Mesendoderm (in vitro differentiated cells): Measurements from ENCODE around the gene PPFIBP2.

Experiments
- DNase-seq: peaks from one replicate; pipeline ENCODE4 v3.0.0; 2013
- H2AK5ac ChIP-seq: 2 replicates; pipeline ENCODE4 v1.6.1; 2013; ENCODE audit warnings: low read length, inconsistent platforms
- H2BK120ac ChIP-seq: 2 replicates; pipeline ENCODE4 v1.6.1; 2013; ENCODE audit warnings: low read depth, mild to moderate bottlenecking, low read length, moderate library complexity, mixed read lengths
- H2BK15ac ChIP-seq: replicated peaks from 2 replicates; pipeline ENCODE4 v1.6.1; 2013; ENCODE audit warnings: low read depth, mild to moderate bottlenecking, moderate library complexity
- H2BK5ac ChIP-seq: 2 replicates; pipeline ENCODE4 v1.6.1; 2013; ENCODE audit warnings: low read length, inconsistent platforms
- H3K18ac ChIP-seq: 2 replicates; pipeline ENCODE4 v1.6.1; 2013; ENCODE audit warnings: mild to moderate bottlenecking, low read length, mixed read lengths
- H3K23ac ChIP-seq: one replicate; pipeline ENCODE4 v1.6.1; 2013; ENCODE audit warnings: low read length
- H3K27ac ChIP-seq: 2 replicates; pipeline ENCODE4 v1.5.1; 2013; ENCODE audit warnings: low read depth, mild to moderate bottlenecking, inconsistent platforms, low read length, moderate library complexity
- H3K27me3 ChIP-seq: 2 replicates; pipeline ENCODE4 v1.6.1; 2013; ENCODE audit warnings: low read length, control low read depth, mild to moderate bottlenecking, inconsistent platforms; ENCODE audit not compliant: insufficient read depth, poor library complexity
- H3K36me3 ChIP-seq: 2 replicates; pipeline ENCODE4 v1.6.1; 2013; ENCODE audit warnings: low read length, inconsistent platforms; ENCODE audit not compliant: control insufficient read depth, insufficient read depth
- H3K4ac ChIP-seq: one replicate; pipeline ENCODE4 v1.6.1; 2013; ENCODE audit warnings: low read depth, mild to moderate bottlenecking, low read length, moderate library complexity
- H3K4me1 ChIP-seq: 2 replicates; pipeline ENCODE4 v1.6.1; 2013; ENCODE audit warnings: low read depth, low read length, inconsistent platforms; ENCODE audit not compliant: control insufficient read depth
- H3K4me2 ChIP-seq: 2 replicates; pipeline ENCODE4 v1.6.1; 2013; ENCODE audit warnings: low read length
- H3K4me3 ChIP-seq: 2 replicates; pipeline ENCODE4 v1.5.1; 2013; ENCODE audit warnings: mild to moderate bottlenecking, low read length
- H3K56ac ChIP-seq: one replicate; pipeline ENCODE4 v1.6.1; 2013; ENCODE audit warnings: low read length
- H3K79me1 ChIP-seq: 2 replicates; pipeline ENCODE4 v1.6.1; 2013; ENCODE audit warnings: low read length, inconsistent platforms
- H3K79me2 ChIP-seq: 2 replicates; pipeline ENCODE4 v1.6.1; 2013; ENCODE audit warnings: mild to moderate bottlenecking, low read length; ENCODE audit not compliant: control insufficient read depth, insufficient read depth
- H3K9ac ChIP-seq: 2 replicates; pipeline ENCODE4 v1.6.1; 2013; ENCODE audit warnings: low read length, inconsistent platforms
- H4K5ac ChIP-seq: one replicate; pipeline ENCODE4 v1.6.1; 2013; ENCODE audit warnings: low read length
- H4K8ac ChIP-seq: one replicate; pipeline ENCODE4 v1.6.1; 2013; ENCODE audit warnings: low read depth, mild to moderate bottlenecking, control low read depth, low read length, moderate library complexity
- WGBS: extraction: QIAGEN DNeasy Blood & Tissue Kit; methylation state at CpG from one replicate; pipeline ENCODE4 v1.1.7; 2013; ENCODE audit warnings: low lambda C conversion rate, missing lambda C conversion rate; ENCODE audit not compliant: insufficient coverage; ENCODE audit errors: extremely low coverage; 5-methylcytosine and 5-hydroxymethylcytosine counted together

PPFIBP2 gene

GRCh38 chr11:7536100-7536499 lies 22.3 kb downstream of the PPFIBP2 start:
- Histone ChIP-seq H3K23ac (no peak overlapping the region), H3K56ac (no peak overlapping the region), H2BK5ac (no peak overlapping the region), H3K4ac (no peak overlapping the region), H3K79me1 (no peaks in the 10 kb centered on the region), H2BK120ac (no peak overlapping the region), H3K4me3 (no peak overlapping the region), H4K5ac (no peak overlapping the region), H3K9ac (no peak overlapping the region), H2AK5ac (no peak overlapping the region), H4K8ac (no peak overlapping the region), H3K36me3 (no peaks in the 10 kb centered on the region), H3K18ac (no peak overlapping the region), H3K4me2 (no peak overlapping the region), H3K79me2 (no peaks in the 10 kb centered on the region), H3K27me3 (no peaks in the 10 kb centered on the region), H3K27ac (no peak overlapping the region), H3K4me1 (no peaks in the 10 kb centered on the region), H2BK15ac (no peak overlapping the region)
- WGBS, result no CpG with 5 or more reads among the region's 8 CpGs
- DNase-seq, result peak; percentile 34

GRCh38 chr11:7537265-7537664 lies 23.5 kb downstream of the PPFIBP2 start:
- no peaks in the 10 kb centered on the region for H3K27me3 ChIP-seq
- no CpG with 5 or more reads among the region's 6 CpGs for WGBS

DNA sequence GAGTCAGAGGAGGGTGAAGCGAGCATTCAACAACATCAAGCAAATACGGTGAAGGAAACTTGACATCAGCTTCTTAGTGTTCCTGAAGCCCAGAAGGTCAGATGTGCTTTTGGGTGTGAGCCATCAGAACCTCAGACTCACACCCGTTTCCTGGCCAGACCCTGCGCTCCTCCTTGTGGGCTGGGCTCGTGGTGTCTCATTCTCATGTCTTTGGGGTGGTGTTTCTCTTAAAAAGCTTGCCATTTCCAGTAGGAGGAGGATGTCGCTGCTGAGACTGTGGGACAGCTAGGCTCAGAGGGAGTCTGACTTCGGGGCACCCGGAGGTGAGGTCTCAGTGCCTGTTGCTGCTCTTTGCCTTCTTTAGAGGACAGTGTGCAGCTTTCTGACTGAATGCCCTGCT lies 24.2 kb downstream of the PPFIBP2 start:
- Histone ChIP-seq H4K5ac (no peak overlapping the region), H2BK15ac (no peak overlapping the region), H3K79me2 (no peaks in the 10 kb centered on the region), H3K9ac (no peak overlapping the region), H3K56ac (no peak overlapping the region), H3K18ac (no peak overlapping the region), H3K4me3 (no peak overlapping the region), H3K36me3 (no peaks in the 10 kb centered on the region), H3K27ac (no peak overlapping the region), H3K27me3 (no peaks in the 10 kb centered on the region), H3K4me1 (no peaks in the 10 kb centered on the region), H3K4me2 (no peak overlapping the region), H4K8ac (no peak overlapping the region), H3K23ac (no peak overlapping the region), H2BK5ac (no peak overlapping the region), H3K4ac (no peak overlapping the region), H2AK5ac (no peak overlapping the region), H3K79me1 (no peaks in the 10 kb centered on the region), H2BK120ac (no peak overlapping the region)
- WGBS, result no CpG with 5 or more reads among the region's 8 CpGs
- no peak for DNase-seq

More at GRCh38 chr11:7537265-7537664, 23.5 kb downstream of the PPFIBP2 start:
- Histone ChIP-seq H3K56ac (no peak overlapping the region), H3K4me3 (no peak overlapping the region), H3K79me2 (no peaks in the 10 kb centered on the region), H3K27ac (no peak overlapping the region), H3K18ac (no peak overlapping the region), H3K4ac (no peak overlapping the region), H2AK5ac (no peak overlapping the region), H4K8ac (no peak overlapping the region), H3K79me1 (no peaks in the 10 kb centered on the region), H2BK5ac (no peak overlapping the region), H4K5ac (no peak overlapping the region), H3K9ac (no peak overlapping the region), H2BK120ac (no peak overlapping the region), H3K4me2 (no peak overlapping the region), H3K23ac (no peak overlapping the region), H3K36me3 (no peaks in the 10 kb centered on the region), H3K4me1 (no peaks in the 10 kb centered on the region), H2BK15ac (no peak overlapping the region)
- no peak for DNase-seq

DNA sequence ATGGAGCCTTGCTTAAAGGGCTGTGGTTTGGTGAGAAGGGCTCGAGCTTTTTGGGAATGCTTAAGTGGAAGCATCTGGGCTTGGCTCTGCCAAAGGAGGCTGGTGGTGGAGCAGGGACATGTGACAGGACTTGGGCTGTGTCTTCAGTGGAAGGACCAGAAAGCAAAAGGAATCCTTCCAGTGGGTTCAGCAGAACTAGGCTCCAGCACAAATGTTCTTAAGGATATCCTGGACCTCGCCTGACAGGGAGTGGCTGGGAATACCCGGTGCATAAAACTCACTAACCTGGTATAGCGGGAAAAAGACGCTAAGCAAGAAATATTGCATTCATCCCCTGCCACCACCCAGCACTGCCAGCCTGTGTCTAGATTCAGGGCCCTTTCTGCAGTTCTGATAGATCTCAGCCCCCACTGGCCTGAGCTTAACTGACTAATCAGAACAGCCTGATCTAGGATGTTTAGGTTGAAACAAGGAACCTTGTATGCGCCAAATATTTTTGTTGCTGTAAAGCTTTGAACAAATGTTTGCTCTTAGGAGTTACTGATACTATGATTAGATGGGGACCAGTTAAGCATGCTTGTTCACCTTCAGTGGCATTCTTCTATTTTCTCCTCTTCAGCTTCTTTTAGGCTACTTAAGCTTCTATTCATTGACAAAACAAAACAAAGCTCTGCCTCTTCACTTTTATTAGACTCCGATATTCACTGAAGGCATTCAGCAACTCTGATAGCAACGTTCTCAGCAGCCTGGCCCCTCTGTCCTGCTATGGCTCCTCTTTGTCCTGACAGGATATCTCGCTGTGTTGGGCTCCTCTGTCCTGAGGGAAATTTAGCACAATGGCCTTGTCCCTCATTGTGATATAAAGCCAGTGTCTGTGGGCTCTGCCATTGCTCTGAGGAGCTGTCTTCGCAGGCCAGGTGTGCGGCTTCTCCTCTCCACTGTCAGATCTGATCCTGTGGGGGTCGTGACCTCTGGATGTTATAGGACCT lies 25.0 kb downstream of the PPFIBP2 start:
- no peak overlapping the region for H4K8ac ChIP-seq
- no peak overlapping the region for H3K9ac ChIP-seq
- no peaks in the 10 kb centered on the region for H3K36me3 ChIP-seq
- H3K79me2 ChIP-seq, result no peaks in the 10 kb centered on the region
- WGBS, result no CpG with 5 or more reads among the region's 12 CpGs
- no peak overlapping the region for H3K56ac ChIP-seq
- no peak for DNase-seq
- no peak overlapping the region for H3K4me3 ChIP-seq
- H2BK15ac ChIP-seq, result no peak overlapping the region
- no peaks in the 10 kb centered on the region for H3K27me3 ChIP-seq
- no peak overlapping the region for H2AK5ac ChIP-seq
- H4K5ac ChIP-seq, result no peak overlapping the region
- no peak overlapping the region for H3K18ac ChIP-seq
- no peaks in the 10 kb centered on the region for H3K4me1 ChIP-seq
- no peak overlapping the region for H2BK5ac ChIP-seq
- H3K27ac ChIP-seq, result no peak overlapping the region
- no peak overlapping the region for H3K4ac ChIP-seq
- no peak overlapping the region for H3K4me2 ChIP-seq
- no peaks in the 10 kb centered on the region for H3K79me1 ChIP-seq
- no peak overlapping the region for H2BK120ac ChIP-seq
- H3K23ac ChIP-seq, result no peak overlapping the region

DNA sequence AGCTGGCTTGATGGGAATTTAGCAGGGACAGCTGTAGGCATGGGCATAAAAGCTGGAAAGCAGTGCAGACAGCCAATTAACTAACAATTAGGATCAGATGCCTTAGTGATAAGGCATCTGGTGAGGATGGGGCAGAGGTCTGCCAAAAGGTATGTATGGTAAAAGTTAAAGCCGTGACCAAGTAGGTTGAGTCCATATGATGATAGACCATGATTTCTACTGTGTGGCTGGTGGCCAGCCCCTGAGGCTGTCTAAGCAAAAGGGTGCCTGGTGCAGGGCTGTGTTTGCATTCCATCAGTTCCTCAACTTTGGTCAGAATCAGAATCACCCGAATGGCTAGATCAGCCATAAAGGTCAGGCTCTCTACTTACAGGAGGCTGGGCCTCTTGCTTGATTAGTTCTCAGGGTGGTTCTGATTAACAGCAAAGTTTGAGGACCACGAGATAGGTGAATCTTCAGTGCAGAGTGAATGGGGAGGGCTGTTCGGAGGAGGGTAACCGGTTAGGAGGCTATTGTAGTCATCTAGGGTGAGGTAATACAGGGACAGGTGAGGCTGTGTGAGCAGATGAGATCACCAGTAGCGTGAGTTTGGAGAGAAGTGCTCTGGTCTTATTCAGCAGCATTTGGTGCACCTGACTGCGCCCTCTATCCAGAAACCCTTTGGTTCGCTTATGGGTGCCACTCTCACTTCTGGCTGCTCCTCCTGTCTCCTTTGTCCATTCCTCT lies 27.2 kb downstream of the PPFIBP2 start:
- Histone ChIP-seq H3K27ac (no peak overlapping the region), H3K23ac (no peak overlapping the region), H4K8ac (no peak overlapping the region), H3K4me2 (no peak overlapping the region), H3K4ac (no peak overlapping the region), H3K79me2 (no peaks in the 10 kb centered on the region), H3K18ac (no peak overlapping the region), H2BK15ac (no peak overlapping the region), H3K9ac (no peak overlapping the region), H3K56ac (no peak overlapping the region), H2BK5ac (no peak overlapping the region), H4K5ac (no peak overlapping the region), H2BK120ac (no peak overlapping the region), H3K79me1 (no peaks in the 10 kb centered on the region), H2AK5ac (no peak overlapping the region), H3K4me3 (no peak overlapping the region), H3K27me3 (no peaks in the 10 kb centered on the region), H3K36me3 (no peaks in the 10 kb centered on the region), H3K4me1 (no peaks in the 10 kb centered on the region)
- no CpG with 5 or more reads among the region's 8 CpGs for WGBS
- peak; percentile 42 for DNase-seq
